NCI-H2196 (cell line): ENCODE data around the gene GTF2IRD1.
"Not testable (repeated sequence)": the region's sequence is repeated elsewhere in the genome, so short reads cannot be mapped to it uniquely, and the experiment has no call there.

Experiments used
- DNase-seq: peaks from one replicate; lab custom pipeline; 2025; ENCODE audit not compliant: unreplicated experiment; lab: John Stamatoyannopoulos, UW

The GTF2IRD1 gene

GRCh38 chr7:74633451-74633921, 179.8 kb downstream of the GTF2IRD1 start:
- no peak for DNase-seq

DNA sequence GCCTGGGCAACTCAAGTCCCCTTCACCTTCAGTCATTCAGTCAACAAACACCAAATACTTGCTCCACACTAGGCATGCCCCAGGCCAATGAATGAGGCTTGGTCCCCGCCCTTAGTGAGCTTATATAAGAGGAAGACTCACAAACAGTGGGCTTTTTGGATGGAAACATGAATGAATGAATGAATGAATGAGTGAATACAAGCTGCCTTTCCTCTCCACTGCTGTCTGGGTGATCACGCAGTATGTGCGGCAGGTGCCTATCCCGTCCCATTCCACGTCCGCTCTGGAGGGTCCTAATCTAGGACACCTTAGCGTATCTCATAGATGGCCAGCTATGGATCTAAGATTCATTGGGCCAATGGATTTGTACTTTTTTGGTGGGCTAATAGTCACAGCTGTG, 184.0 kb downstream of the GTF2IRD1 start:
- DNase-seq: no peak

DNA sequence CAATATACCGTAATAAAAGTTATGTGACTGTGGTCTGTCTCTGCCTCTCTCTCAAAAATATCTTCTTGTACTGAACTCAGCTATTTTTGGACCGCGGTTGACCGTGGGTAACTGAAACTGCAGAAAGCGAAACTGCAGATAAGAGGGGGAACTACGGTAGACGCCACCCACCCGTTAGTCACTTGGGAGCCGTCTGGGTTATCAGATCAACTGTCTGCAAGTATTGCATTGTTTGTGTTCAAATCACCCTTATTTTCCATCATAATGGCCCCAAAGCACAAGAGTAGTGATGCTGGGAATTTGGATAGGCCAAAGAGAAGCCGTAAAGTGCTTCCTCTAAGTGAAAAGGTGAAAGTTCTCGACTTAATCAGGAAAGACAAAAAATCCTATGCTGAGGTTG, 196.3 kb downstream of the GTF2IRD1 start:
- DNase-seq: not testable (repeated sequence)

DNA sequence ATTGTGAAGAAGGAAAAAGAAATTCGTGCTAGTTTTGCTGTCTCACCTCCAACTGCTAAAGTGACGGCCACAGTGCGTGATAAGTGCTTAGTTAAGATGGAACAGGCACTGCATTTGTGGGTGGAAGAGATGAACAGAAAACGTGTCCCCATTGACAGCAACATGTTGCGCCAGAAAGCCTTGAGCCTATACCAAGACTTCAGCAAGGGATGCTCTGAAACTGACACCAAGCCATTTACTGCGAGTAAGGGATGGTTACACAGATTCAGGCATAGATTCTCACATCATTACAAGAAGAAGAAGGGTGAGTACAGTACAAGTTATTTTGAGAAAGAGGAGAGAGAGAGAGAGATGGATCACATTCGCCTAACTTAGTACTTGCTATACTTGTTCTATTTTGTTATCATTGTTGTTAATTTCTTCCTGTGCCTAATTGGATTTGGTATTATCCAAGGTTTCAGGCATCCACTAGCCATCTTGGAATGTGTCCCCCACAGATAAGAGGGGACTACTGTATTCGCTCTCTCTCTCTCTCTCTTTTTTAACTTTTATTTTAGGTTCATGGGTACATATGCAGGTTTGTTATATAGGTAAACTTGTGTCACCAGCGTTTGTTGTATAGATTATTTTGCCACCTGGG, 196.9 kb downstream of the GTF2IRD1 start:
- DNase-seq: not testable (repeated sequence)

DNA sequence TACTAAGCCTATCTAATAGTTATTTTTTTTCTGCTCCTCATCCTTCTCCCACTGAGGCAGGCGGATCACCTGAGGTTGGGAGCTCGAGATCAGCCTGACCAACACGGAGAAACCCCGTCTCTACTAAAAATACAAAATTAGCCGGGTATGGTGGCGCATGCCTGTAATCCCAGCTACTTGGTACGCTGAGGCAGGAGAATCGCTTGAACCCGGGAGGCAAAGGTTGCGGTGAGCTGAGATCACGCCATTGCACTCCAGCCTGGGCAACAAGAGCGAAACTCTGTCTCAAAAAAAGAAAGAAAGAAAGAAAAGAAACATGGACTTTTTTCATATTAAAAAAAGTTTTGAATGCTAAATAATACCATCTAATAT, 197.4 kb downstream of the GTF2IRD1 start:
- DNase-seq: not testable (repeated sequence)
